ENCODE data around the gene BRD3. TPM values are rescaled to one million over a fixed set of nuclear protein-coding genes. Genes with fewer than 3 reads are reported as not detected.

BRD3 gene
- polyA plus RNA-seq, 1 experiment, result 6.6 TPM

DNA sequence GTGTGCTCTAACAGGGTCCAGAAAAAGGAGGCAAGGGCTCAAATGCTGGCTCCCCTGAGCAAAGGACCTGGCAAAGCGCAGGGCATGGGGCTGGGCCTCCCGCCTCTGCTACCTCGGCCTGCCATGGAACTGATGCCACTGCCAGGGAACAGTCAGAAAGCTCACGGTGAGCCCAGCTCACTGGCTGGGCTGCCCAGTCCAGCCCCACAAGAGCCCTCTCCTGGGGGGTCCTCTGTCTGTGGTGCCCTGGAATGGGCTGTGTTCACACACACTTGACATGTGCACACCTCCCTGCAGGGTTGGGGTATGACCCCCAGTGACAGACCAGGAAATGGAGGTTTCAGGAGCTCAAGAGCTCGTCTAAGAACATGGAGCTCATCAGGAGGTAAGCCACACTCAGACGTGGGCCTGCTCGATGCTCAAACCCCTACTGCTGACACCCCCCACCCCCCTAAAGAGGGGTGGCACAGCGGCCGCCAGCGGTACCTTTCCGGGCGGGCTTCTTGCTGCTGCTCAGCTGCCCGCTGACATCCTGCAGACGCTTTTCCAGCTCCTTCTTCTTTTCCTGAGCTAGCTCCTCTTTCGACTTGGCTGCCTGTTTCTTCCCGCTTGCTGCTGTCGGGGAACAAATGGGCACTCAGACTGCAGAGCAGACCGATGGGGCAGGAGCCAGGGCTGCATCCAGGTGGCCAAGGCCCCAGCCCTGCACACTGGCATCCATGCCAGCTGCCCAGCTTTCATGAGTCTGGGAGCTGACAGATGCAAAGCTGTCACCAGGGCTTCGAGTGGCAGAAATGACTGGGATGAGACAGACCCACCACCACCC, 33.4 kb downstream of the BRD3 start:
- ChIA-PET CTCF (interaction anchor here (2.5 kb wide), 1 partner anchor 9 kb away, joined by 4 read pairs; the partner anchor contains the start of gene BRD3OS), POLR2A (no interaction called here)
- Histone ChIP-seq H3K4me3 (ENCODE audit: low read depth, low read length) (no peak overlapping the region), H3K36me3 (ENCODE audit: control insufficient read depth, insufficient read depth, low read length) (peaks cover 38% of the 10 kb centered on the region), H3K27me3 (ENCODE audit: control insufficient read depth, insufficient read depth, low read length) (no peaks in the 10 kb centered on the region)
- TF ChIP-seq, protein P1, sequence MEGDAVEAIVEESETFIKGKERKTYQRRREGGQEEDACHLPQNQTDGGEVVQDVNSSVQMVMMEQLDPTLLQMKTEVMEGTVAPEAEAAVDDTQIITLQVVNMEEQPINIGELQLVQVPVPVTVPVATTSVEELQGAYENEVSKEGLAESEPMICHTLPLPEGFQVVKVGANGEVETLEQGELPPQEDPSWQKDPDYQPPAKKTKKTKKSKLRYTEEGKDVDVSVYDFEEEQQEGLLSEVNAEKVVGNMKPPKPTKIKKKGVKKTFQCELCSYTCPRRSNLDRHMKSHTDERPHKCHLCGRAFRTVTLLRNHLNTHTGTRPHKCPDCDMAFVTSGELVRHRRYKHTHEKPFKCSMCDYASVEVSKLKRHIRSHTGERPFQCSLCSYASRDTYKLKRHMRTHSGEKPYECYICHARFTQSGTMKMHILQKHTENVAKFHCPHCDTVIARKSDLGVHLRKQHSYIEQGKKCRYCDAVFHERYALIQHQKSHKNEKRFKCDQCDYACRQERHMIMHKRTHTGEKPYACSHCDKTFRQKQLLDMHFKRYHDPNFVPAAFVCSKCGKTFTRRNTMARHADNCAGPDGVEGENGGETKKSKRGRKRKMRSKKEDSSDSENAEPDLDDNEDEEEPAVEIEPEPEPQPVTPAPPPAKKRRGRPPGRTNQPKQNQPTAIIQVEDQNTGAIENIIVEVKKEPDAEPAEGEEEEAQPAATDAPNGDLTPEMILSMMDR (IDR thresholded peaks at IDR 0.05; ENCODE audit: insufficient read depth, low read depth, low read length), result no peak
- DNase-seq (ENCODE audit: low read depth), result no peak

DNA sequence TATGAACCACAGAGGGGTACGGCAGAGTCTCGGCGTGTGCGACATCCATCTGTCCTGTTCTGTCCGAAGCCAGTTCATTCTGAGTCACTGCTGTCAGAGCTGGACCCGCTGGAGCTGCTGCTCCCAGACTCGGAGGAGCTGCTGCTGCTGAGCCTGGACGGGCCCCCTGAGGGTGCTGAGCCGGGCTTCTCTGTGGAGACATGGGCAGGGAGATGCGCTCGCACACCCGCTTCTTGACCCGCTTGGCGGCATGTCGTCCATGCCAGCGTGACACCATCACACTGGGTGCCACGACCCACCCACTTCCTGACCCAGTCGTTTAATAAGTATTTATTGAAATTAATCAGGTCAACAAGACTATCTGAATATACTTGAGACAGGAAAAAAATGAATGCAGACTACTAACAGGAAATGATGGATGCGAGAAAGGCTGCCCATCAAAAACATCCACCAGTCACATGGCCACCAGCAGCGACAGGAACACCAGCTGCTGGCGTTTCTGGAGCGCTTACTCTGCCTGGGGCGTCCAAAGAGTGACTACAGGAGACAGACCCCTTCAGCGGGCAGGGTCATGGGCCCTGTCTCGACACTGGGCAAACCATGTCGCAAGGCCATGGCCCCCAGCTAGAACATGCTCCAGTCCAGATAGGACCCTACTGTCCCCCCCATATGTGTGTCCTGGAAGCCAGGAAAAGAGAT, 34.2 kb downstream of the BRD3 start:
- Histone ChIP-seq H3K4me3 (ENCODE audit: low read depth, low read length) (no peak overlapping the region), H3K27me3 (ENCODE audit: control insufficient read depth, insufficient read depth, low read length) (no peaks in the 10 kb centered on the region), H3K36me3 (ENCODE audit: control insufficient read depth, insufficient read depth, low read length) (peaks cover 41% of the 10 kb centered on the region)
- TF ChIP-seq, protein P1 (IDR thresholded peaks at IDR 0.05; ENCODE audit: insufficient read depth, low read depth, low read length), result no peak
- ChIA-PET POLR2A (no interaction called here), CTCF (interaction anchor here (2.5 kb wide), 1 partner anchor 8 kb away, joined by 4 read pairs; the partner anchor contains the start of gene BRD3OS)
- no peak for DNase-seq (ENCODE audit: low read depth)

DNA sequence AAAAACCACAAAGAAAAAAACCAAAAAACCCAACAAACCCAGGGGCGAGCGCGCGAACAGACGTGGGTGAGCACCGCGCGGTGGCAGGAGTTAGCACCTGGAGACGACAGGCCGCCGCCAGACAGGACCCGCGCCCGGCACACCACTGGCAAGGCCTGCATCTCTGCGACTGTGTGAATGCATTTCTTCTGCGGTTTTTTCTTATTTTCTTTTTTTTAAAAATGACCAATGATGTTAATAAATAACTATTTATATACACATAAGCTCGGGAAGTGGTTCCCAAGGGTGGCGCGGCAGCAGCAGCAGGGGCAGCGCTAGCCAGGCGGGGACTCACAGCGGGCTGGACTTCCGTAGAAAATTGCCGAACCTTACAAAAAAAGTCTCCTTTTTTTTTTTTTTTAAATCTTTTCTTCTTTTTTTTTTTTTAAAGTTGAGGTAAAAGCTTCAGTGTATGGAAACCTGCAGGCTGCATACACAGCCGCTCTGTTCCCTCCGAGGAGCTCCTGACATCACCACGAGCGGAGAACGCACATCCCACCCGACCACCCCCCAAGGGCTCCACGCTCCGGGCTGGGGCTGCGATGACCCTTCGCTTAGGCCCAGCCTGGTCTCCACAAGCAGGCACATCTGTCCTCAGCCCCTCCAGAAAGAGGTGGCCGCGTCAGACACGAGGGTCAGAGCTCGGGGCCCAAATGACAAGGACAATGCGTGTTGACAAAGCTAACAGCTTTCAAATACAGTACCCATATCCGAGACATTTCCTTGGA, 35.2 kb downstream of the BRD3 start:
- H3K4me3 ChIP-seq (ENCODE audit: low read depth, low read length), result no peak overlapping the region
- no peak for DNase-seq (ENCODE audit: low read depth)
- H3K36me3 ChIP-seq (ENCODE audit: control insufficient read depth, insufficient read depth, low read length), result peaks cover 42% of the 10 kb centered on the region
- CTCF ChIA-PET, result no interaction called here
- no peaks in the 10 kb centered on the region for H3K27me3 ChIP-seq (ENCODE audit: control insufficient read depth, insufficient read depth, low read length)
- TF ChIP-seq, protein P1 (IDR thresholded peaks at IDR 0.05; ENCODE audit: insufficient read depth, low read depth, low read length), result no peak
- POLR2A ChIA-PET, result no interaction called here

DNA sequence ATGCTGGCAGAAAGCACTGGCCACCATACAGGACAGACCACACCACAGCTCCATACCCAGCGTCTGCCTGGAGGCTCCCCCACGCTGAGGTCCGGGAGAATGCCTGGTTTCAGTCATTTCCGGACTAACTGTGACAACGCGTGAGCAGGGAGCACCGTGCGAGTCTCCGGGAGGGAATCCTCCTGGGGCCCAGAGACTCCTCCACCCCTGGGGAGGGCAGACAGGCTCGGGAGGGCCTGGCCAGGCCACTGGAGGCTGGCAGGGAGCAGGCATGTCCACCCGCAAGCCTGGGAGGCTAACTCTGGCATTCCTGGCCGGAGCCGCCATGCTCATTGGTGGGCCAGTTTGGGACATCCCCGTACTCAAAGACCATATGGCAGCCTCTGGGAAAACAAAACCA, 36.0 kb downstream of the BRD3 start:
- no peak overlapping the region for H3K4me3 ChIP-seq (ENCODE audit: low read depth, low read length)
- ChIA-PET CTCF (no interaction called here), POLR2A (no interaction called here)
- DNase-seq (ENCODE audit: low read depth), result no peak
- H3K36me3 ChIP-seq (ENCODE audit: control insufficient read depth, insufficient read depth, low read length), result peaks cover 44% of the 10 kb centered on the region
- TF ChIP-seq, protein P1 (IDR thresholded peaks at IDR 0.05; ENCODE audit: insufficient read depth, low read depth, low read length), result no peak
- no peaks in the 10 kb centered on the region for H3K27me3 ChIP-seq (ENCODE audit: control insufficient read depth, insufficient read depth, low read length)

Measured in BJ (cell line).